LNCAP (cell line): ENCODE results near the gene CAMTA1.

ENCODE experiments used
- CTCF ChIP-seq: fragments of 450-650 bp; IDR thresholded peaks from 2 replicates; pipeline ENCODE4 v1.5.1; 2017; ENCODE audit warnings: mild to moderate bottlenecking

The CAMTA1 gene

GRCh38 chr1:6852136-6852890 is 67.1 kb downstream of the CAMTA1 start:
- no peak for TF ChIP-seq CTCF

- TF ChIP-seq CTCF = no peak
Measured at GRCh38 chr1:6854166-6854565, 68.9 kb downstream of the CAMTA1 start.

- no peak for TF ChIP-seq CTCF
Measured at GRCh38 chr1:6857831-6858230, 72.6 kb downstream of the CAMTA1 start.

- TF ChIP-seq CTCF = no peak
Measured at GRCh38 chr1:6858596-6858995, 73.3 kb downstream of the CAMTA1 start.

- no peak for TF ChIP-seq CTCF
Measured at GRCh38 chr1:6859415-6860343, 74.4 kb downstream of the CAMTA1 start.

GRCh38 chr1:6860401-6860800 is 75.1 kb downstream of the CAMTA1 start:
- TF ChIP-seq CTCF = no peak

GRCh38 chr1:6861075-6861724 is 75.9 kb downstream of the CAMTA1 start:
- TF ChIP-seq CTCF = no peak
